GM21390 (cell line): ENCODE results near the gene NLGN4Y.
"Not testable (repeated sequence)": the region's sequence is repeated elsewhere in the genome, so short reads cannot be mapped to it uniquely, and the experiment has no call there.

Source experiments
- ATAC-seq: cut with Tn5 transposase; IDR thresholded peaks from one replicate; pipeline ENCODE4 v1.9.1; 2021; ENCODE audit not compliant: unreplicated experiment

The NLGN4Y gene

DNA sequence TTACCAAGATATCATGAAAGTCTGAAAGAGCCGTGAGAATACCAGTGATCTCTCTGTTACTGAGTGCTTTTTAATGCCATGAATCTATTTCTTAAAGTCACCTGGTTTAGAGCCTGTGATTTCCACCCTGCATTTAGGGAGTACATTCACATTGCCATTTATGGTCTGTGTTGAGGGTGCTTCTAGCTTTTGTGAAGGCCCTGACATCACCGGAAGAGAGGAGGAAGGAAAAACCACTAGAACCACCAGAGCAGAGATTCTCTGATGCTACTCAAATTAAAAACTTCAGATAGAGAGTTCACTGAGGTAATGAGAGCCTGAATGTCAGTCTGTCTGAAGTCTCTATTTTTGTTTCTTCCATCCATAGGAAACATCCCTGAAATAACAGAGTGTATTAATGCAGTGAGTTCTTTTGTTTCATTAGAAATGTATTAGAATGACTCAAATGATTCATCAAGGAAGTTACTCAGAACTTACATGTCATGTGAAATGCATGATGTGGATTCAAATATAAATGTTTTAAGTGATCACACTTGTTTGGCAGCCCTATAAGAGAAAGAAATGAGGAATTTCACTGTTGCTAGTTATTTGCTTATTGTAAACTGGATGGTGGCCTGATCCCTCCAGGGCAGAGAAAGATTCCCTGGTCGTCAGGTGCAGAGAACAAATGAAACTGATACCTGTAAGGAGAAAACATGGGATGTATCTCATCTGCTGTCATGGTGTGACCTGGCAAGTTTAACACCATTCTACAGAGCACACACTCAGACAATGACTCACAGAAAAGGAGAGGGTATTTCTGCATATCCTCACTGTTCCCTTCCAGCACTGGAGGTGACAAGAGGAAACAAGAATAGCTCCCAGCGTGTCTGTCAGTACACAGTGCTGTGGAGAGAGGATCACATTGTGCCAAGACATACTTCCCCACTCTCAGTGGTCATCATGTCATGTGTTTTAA is 310.1 kb downstream of the NLGN4Y start:
- peak; percentile 67 for ATAC-seq

DNA sequence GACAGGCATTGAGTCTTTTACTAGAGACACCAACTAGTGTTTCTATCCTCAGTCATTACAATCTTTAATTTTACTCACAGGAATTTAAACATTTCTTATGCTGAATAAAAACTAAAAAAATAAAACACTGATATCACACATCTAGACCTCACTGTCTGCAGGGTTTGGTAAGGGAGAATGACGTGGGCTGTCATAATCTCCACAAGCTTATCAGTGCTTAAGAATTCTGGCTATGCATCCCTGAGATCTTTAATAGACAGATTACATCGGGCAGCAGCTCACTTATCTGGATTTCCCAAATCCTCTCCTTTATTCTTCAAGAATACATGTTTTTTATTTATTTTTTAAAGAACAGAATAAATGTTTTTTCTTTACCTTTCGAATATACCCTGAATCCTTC is 313.1 kb downstream of the NLGN4Y start:
- ATAC-seq = no peak

DNA sequence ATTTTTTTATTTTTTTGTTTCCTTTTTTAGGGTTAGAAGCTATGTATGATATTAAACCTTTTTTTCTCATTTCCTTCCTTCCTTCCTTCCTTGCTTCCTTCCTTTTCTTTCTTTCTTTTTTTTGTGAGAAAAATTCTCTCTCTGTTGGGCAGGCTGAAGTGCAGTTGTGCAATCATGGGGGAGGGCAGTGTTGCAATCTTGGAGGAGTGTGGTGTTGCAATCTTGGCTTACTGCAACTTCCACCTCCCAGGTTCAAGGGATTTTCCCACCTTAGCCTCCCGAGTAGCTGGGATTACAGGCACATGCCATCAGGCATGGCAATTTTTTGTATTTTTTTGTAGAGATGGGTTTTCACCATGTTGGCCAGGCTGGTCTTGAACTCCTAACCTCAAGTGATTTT is 326.4 kb downstream of the NLGN4Y start:
- no peak for ATAC-seq

- ATAC-seq = no peak
These were observed 336.1 kb downstream of the NLGN4Y start for GRCh38 chrY:14860448-14860847.

- ATAC-seq = not testable (repeated sequence)
These were observed 336.7 kb downstream of the NLGN4Y start for GRCh38 chrY:14861033-14861432.

GRCh38 chrY:14871971-14872370 is 347.6 kb downstream of the NLGN4Y start:
- no peak for ATAC-seq
